Activated CD4-positive, CD25-positive, alpha-beta regulatory T cell (primary cell): ENCODE measurements around the gene CRYGC.
"Not testable (repeated sequence)": the region's sequence is repeated elsewhere in the genome, so short reads cannot be mapped to it uniquely, and the experiment has no call there.

Experiments
- DNase-seq, 4 experiments: peaks; one replicate each; lab custom pipeline; 2025; lab: John Stamatoyannopoulos, UW

Gene CRYGC, protein sequence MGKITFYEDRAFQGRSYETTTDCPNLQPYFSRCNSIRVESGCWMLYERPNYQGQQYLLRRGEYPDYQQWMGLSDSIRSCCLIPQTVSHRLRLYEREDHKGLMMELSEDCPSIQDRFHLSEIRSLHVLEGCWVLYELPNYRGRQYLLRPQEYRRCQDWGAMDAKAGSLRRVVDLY

DNA sequence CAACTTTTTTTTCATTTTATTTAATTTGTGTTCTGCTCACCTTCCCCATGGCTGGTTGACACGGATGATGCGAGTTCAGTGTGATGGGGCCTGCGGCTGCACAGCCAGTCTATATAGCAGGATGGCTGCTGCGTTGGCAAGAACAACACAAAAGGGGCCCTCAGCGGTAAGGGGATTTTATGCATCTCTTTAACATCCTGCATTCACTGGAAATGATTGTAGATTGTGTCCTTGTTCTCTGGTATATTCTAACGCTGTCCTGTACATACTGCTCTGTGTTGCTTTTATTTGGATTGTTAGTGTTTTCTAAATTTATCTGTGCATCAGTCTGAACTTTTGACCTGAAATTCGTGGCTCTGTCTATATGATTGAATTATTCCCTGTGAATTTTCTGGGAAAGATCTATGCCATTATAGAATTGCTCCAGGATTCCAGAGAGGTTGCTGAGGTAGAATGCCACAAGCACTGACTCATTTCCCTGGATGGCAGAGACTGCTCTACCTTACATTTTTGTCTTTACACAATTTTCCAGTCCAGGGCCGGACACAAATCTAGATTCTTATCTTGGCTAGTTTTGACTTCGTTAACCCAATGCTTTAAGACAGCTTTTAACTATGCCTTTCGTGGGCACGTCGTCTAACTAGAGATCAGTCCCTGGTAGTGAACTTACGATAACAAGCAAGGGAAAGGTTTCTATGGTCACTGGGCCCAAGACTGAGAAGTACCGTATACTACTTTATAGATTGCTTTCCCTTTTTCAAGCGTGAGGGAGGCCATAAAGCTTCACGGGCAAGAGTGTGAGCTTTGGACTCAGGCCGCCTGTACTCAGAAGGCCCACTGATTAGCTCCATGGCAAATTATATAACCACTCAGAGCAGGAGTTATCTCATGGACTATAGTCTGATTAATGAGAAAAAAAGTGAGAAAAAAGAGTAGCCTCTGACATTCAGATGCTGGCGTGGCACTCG is at the start of gene CRYGC:
CRYGC (minus strand) TSS at position 85 of the 968 bp plus-strand sequence; CDS start at position 49, 36 bp downstream.
- no peak for DNase-seq

DNA sequence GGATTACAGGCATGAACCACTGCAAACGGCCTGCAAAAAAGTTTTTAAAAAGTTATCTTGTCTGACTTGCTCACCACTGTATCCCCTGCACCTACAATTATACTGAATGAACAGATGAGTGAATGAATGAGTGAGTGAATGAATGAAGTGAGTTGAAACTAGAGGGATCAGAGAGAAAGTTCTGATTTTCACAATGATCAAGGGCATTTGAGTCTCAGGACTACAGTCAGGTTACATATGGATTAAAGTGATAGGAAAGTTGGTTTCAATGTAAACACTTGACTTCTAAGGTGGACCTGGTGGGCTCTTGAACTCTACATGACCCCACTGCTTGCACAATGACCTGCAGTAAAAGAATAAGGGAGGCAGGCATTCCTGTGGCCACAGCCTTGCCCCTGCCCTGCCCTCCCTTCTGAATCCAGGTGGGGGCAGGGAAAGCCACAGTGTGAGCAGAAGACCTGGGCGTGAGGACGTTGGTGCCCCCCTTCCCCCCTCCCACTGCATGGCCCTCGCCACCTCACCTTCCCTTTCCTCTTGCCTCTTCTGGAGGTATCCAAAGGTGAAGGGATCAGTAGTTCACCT is 49.5 kb upstream of the CRYGC start:
- no peak for DNase-seq

DNA sequence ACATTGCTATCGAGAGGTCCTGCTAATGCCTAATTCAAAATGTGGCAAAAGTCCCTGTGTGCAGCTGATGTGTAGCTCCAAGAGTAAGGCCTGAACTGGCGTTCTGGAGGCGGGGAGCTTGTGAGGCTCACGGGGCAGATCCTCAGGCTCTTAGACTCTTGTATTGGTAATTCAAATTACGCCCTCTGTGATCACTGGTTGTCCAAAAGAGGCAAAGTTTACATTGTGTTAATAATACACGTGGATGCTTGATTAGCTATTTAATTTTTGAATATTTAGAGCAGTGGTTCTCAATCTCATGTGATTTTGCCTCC is 46.2 kb upstream of the CRYGC start:
- DNase-seq, result no peak

DNA sequence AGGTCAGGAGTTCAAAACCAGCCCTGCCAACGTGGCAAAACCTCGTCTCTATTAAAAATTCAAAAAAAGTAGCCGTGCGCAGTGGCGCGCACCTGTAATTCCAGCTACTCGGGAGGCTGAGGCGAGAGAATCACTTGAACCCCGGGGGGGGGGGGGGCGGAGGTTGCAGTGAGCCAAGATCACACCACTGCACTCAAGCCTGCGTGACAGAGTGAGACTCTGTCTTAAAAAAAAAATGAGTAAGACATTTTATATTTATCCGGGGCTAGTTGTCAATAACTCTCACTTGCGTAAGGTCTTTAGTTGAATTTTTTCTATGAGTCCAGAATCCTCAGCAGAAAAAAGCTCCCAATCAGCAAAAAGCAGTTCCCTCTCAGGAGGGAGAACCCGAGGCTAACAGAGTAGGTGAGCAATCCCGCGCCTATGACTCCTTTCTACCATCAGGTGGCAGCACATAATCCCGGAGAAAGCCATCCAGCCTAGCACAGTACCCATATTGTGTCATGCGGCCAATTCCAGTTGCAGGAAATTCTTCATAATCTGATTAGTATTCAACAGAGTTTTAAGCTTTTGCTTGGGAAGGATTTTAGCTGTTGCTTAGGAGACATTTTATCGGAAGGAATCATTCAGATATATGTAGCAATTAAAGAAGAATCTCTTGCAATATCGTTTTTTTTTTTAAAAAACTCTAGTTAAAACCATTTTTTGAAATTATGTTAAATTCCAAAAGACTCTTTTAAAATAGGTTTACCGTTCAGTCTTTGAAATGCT is 45.6 kb upstream of the CRYGC start:
- peak in 3 of 4 experiments; percentile 3 to 17 (median 13) for DNase-seq

DNA sequence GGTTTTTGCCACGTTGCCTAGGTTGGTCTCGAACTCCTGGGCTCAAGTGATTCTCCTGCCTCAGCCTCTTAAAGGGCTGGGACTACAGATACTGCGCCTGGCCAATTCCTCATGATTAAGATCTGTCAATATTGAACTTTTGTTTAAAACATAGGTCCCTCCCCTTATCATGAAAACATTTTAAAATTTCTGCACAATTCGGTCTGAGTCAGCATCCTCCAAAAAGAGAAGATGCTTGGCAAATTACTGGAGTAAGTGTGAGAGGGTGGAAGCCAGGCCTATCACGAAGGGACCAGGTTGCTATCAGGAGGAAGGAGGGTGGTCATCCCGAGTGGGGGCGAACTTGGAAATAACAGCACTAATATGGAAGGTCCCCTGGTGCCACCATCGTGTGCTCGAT is 44.5 kb upstream of the CRYGC start:
- DNase-seq, result no peak

DNA sequence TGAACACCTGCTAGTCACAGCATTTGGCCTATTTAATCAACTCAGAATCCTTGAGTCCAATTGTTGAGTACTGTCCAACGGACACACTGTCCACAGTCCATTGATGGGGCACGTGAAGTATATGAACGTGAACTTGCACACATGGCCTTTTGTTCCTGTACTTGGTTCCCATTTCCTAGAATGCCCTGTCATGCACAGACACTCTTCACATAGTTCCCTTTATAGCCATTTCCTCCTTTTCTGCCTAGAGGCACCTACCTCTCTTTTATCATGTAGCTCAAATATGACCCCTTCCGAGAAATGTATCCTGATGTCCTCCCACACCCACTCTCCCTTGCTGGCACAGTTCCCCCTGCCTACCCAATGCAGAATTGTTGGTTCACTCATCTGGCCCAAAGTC is 42.5 kb upstream of the CRYGC start:
- no peak for DNase-seq

DNA sequence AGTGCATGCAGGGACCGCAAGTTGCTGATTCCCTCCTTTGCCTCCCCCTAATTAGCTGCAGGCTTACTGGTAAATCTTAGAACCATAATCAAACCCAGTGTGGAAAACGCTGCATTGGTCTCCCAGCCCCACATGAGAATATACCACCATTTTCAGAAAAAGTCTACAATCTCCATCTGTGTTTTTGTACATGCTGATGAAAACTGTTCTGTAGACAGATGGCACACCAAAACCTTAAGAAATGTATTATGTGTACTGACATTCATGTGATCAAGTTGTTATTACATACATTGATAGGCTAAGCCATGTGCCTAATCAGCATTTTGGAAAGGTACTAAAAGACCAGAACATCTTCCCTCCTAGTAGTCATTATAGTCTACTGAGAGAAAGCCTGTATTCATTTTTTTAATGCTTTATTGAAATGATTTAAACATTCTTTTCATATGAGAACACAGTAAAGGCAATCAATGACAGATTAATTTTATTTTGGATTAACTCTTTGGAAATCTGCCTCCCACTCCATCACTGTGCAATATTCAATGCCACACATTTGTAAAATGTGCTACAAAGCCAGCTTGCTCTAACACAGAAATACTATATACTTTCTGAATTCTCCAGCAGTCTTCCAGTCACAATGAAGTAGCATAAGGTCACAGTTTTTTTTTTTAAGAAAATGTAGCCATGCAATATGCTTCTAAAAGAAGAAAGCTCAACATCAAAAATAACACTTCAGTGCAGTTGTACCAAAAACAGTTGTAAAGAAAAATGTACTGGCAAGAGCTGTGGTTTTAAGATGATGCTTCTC is 35.5 kb upstream of the CRYGC start:
- no peak for DNase-seq

DNA sequence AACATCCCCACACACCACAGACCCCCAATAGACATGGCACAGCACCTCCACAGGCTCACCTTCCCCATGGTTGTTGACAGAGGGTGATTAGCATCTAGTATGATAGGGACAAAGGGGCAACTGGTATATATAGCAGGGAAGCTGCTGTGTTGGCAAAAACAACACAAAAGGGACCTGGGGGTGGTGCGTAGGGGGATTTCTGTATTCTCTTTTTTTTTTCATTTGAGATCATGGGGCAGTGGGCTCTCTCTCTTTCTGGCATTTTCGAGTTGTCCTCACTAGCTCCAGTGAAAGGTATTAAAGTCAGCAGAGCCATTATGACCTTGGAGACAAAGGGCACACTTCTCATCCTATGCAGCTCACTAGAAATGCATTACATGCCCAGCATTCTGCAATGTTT is 33.9 kb upstream of the CRYGC start, which contains the start of gene CRYGA:
CRYGA (minus strand) TSS at position 101 of the 400 bp plus-strand sequence; CDS start at position 68, 33 bp downstream.
- no peak for DNase-seq

DNA sequence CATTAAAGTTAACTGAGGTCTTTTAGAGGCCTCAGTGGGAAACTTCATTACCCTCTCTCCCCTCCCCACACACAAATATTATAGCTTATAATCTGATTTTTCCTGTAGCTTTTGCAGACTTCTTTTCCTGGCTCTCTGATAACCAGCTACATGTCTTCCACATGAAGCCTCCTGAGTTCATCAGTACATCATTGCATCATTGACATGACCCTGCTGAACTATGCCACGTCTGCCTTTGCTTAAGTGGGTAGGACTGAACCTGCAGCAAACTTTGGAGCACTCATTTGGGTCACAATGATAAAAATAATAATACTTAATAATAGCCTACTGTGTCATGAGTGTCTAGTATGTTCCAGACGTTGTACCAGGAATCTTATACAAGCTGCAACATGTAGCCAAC is 26.8 kb upstream of the CRYGC start:
- DNase-seq, result no peak

DNA sequence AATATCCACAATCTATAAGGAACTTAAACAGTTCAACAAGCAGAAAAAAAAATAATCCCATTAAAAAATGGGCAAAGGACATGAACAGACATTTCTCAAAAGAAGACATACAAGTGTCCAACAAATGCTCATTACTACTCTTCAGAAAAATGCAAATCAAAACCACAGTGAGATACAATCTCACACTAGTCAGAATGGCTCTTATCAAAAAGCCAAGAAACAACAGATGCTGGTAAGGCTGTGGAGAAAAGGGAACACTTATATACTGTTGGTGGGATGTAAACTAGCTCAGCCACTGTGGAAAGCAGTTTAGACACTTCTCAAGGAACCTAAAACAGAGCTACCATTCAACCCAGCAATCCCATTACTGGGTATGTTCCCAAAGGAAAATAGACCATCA is 23.5 kb upstream of the CRYGC start:
- no peak for DNase-seq

DNA sequence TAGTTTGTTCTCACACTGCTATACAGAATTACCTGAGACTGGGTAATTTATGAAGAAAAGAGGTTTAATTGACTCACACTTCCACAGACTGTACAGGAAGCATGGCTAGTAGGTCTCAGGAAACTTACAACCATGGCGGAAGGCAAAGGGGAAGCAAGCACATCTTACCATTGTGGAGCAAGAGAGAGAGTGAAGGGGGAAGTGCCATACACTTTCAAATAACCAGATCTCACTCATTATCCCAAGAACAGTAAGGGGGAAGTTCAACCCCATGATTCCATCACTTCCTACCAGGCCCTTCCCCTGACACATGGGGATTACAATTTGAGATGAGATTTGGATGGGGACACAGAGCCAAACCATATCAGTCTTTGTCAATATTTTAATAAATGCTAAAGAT is 21.3 kb upstream of the CRYGC start:
- no peak for DNase-seq

DNA sequence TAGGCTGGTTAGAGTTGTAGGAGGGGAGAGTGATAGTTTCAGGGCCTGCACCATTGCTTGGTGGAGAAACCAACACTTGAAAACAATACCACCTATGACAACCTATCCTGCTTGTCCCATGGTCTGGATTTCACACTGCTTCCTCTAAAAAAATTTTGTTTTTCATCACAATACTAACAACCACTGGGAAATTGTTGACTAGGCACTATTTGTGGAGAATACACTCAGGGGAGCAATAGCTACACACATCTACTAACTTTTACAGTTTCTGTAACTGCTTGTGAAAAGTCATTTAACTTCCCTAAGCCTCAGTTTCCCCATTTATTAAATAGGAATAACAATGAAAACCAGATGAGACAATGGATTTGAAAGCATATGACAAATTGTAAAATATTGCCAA is 20.5 kb upstream of the CRYGC start:
- no peak for DNase-seq

DNA sequence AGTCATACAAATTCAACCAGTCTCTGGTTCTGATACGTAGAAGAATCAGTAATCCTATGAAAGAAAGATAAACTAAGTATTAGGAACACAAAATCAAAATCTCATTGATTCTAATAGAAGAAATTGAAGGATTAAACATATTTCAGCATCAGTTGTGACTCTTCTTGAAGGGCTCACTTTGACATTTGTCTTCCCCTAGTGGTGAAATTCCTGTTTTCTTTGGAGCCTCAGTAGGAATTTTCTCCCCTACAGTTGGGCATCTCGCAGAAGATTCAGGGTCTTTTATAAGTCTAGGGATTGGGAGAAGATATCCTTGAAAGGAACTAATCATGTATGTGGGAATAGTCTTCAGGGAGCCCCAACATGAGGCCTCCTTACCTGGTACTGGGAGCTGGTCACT is 19.2 kb upstream of the CRYGC start:
- no peak for DNase-seq

DNA sequence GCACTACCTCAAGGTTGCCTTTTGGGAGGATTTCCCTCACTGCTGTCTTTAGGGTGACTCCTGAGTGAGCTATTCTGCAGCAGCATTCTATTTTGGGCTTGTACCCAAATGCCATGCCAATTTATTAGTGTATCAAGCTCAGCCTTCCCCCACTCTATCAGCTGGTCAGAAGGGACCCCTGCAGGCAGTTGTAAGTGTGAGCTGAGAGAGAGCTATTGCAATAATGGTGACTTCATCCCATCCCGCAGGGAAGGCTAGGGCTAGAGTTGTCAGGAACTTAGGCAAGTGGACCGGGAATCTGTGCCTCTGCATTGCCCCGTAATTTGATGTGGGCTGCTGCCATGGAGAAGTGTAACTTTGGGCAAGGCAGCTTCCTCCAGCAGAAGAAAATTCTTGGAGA is 18.1 kb upstream of the CRYGC start:
- no peak for DNase-seq

DNA sequence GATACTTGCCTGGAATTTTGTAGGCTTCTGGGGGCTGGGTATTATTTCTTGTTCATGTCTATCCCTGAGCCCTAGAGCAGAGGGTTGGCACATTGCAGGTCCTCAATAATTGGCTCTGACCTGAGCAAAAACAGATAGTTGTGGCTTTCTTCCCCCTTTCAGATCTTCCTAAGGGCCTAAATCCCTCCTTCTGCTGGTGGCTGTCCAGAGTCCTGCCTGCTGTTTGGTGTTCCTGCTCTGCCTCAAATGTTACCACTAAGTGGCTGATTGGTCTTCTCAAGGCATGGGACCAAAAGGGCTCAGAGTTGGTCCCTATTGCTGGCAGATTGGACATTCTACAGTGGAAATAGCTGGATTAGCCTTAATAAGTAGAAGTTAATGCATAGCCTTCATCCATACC is 17.4 kb upstream of the CRYGC start:
- no peak for DNase-seq

DNA sequence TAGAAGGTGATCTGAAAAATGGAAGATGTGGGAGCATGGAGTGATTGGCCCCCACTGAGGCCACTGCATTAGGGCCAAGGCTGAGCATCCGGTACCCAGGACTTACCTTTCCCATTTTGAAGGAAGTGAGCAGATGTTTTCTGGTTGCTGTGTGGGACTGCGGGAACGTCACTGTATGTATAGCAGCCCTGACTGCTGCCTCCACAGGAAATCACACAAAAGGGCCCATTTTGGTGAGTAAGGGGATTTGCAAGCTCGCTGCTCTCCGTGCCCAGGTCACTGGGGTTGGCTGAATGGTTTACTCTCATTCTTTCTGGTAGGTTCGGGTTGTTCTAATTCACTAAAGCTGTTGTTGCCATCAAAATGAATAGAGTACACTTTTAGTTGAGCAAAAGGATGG is 16.4 kb upstream of the CRYGC start, which contains the start of gene CRYGB:
CRYGB (minus strand) TSS at position 153 of the 400 bp plus-strand sequence; CDS start at position 115, 38 bp downstream.
- no peak for DNase-seq

DNA sequence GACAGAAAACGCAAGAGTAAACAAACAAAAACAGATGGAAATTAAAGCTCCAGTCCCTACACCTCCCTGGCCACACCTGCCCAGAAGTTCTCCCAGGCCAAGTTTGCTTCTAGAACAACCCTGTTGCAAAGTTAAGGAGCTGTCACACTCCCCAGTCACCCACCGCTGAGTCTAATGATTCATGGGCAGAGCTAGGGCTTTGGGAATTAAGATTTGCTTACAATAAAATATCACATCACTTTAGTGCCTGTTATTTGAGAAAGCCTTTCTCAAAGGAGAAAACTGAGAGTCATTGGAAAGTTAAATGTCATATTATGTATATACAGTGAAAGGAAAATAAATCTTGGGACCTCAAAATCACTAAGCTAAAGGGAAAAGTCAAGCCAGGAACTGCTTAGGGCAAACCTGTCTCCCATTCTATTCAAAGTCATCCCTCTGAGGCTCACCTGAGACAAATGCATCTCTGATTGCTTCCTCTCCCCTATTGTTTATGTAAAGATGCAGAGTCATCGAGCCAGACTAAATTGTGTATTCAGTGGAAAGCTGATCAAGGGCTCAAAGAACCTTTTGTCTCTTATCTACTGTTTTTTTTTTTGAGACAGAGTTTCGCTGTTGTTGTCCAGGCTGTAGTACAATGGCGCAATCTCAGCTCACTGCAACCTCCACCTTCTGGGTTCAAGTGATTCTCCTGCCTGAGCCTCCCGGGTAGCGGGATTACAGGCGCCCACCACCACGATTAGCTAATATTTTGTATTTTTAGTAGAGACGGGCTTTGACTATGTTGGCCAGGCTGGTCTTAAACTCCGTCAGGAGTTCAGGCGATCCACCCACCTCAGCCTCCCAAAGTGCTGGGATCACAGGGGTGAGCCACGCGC is 13.5 kb upstream of the CRYGC start:
- no peak for DNase-seq

DNA sequence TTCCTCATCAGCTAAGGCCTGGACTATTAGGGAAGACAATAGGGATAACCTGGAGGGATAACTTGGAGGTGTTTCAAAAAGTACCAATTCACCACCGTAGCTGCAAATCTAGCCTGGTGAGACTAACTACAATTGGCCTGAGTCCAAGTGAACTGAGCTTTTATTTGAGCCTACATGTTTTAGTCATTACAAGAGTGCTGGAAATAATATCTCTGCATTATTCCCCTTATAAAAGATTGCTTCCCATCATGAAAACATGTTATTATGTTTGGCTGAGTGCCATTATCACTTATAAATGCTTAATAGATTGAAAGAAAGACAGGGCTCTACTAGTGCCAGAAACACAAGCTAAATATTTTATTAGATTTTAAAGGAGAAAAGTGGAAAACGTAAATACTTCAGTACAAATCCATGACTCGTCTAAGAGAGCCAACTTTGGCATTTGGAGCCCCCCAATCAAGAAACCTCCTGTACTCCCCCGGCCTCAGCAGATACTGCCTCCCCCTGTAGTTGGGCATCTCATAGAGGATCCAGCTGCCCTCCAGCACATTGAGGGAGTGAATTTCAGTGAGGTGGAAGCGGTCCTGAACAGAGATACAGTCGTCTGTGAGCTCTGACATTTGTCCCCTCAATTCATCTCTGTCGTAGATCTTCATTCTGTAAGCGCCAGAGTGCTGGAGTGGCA is 12.8 kb upstream of the CRYGC start:
- DNase-seq, result no peak

DNA sequence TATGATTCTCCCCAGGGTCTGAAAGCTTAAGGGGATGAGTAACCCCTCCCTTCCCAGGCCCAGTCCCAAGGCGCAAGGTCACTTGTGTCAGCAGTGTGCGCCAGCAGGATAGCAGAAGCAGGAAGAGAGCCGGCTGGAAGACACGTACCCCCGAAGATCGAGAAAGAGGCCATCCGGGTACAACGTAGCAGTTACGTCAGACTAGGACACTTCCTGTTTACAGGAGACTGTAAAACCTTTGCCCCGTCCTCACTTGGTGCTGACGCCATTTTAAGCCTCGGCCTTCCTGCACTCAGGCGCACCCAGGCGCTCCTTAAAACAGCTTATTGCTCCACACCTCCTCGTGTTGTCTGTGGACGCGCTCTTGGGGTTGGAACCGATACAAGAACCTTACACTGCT is 9.8 kb upstream of the CRYGC start:
- DNase-seq, result no peak

DNA sequence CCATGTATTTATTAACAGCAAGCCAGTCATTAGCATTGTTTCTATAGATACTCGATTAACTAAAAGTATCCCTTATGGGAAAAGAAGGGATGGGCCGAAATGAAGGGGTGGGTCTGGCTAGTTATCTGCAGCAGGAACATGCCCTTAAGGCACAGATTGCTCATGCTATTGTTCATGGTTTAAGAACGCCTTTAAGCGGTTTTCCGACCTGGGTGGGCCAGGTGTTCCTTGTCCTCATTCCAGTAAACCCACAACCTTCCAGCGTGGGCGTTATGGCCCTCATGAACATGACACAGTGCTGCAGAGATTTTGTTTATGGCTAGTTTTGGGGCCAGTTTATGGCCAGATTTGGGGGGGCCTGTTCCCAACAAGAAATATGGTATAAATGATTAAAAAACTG is 8.7 kb upstream of the CRYGC start:
- not testable (repeated sequence) for DNase-seq
